IPS-15b (cell line): ENCODE data around the gene ATIC.

Experiments
- H3K27me3 ChIP-seq: one replicate; pipeline ENCODE4 v1.6.1; 2013; ENCODE audit warnings: low read length; ENCODE audit not compliant: control insufficient read depth, insufficient read depth
- H3K36me3 ChIP-seq: one replicate; pipeline ENCODE4 v1.6.1; 2013; ENCODE audit warnings: low read length; ENCODE audit not compliant: control insufficient read depth, insufficient read depth
- H3K4me1 ChIP-seq: one replicate; pipeline ENCODE4 v1.6.1; 2013; ENCODE audit warnings: mild to moderate bottlenecking, low read length; ENCODE audit not compliant: control insufficient read depth, insufficient read depth
- H3K4me3 ChIP-seq: one replicate; pipeline ENCODE4 v1.5.1; 2013; ENCODE audit warnings: low read depth, low read length
- H3K9ac ChIP-seq: one replicate; pipeline ENCODE4 v1.6.1; 2013; ENCODE audit warnings: low read depth, mild to moderate bottlenecking, low read length
- H3K9me3 ChIP-seq: one replicate; pipeline ENCODE4 v1.6.1; 2013; ENCODE audit warnings: mild to moderate bottlenecking, low read length; ENCODE audit not compliant: control insufficient read depth, insufficient read depth

ATIC gene

DNA sequence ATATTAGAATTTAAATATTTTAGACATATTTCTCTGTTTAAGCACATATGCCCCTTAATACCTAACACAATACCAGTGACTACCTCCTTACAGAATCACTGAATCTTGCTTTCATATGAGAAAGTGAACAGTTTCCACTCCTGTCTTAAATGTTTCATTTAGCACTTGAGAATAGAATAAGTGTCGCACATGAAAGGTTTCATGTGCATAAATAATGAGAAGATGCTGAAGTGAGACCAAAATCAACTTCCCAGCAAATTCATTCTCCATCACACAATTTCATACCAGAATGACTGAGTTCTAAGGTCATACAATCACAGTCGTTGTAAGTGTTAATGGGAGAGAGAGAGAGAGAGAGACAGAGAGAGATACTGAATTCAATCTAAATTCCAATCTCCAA is 51.2 kb downstream of the ATIC start:
- H3K9ac ChIP-seq = no peak overlapping the region
- H3K27me3 ChIP-seq = no peaks in the 10 kb centered on the region
- H3K4me1 ChIP-seq = no peaks in the 10 kb centered on the region
- no peaks in the 10 kb centered on the region for H3K9me3 ChIP-seq
- H3K36me3 ChIP-seq = peaks cover 21% of the 10 kb centered on the region
- H3K4me3 ChIP-seq = no peak overlapping the region

DNA sequence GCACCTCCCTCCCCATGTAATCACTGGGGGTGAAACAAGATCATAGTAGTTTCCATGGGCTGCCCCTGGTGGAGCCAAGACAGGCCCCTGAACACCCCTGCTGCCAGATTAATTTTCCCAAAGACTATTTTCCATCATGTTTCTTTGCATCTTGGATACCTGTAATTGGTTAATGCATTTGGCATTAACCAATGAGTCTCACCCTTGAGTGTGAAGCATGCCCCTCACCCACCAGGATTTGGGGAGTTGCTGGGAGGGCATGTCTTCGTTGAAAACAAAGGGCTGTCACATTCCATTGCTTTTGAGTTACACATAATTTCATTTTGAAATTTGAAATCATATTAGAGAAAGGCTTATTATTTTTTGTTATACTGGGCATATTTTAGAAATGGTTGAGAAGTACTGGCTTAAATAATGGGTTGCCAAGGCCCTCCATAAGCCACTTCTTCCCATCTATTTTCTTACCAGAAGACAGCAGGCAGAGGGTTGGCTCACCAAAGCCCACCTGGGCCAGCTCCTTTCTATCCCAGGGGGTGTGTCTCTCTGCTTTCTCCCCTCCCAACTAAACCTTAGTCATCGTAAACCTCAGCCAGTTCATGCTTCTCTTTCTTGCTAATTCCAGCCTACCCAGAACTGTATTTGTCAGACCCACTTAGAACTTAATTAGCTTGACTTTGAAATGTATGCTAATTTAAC is 51.8 kb downstream of the ATIC start:
- Histone ChIP-seq H3K36me3 (peaks cover 21% of the 10 kb centered on the region), H3K4me1 (no peaks in the 10 kb centered on the region), H3K27me3 (no peaks in the 10 kb centered on the region), H3K9ac (no peak overlapping the region), H3K9me3 (no peaks in the 10 kb centered on the region), H3K4me3 (no peak overlapping the region)

DNA sequence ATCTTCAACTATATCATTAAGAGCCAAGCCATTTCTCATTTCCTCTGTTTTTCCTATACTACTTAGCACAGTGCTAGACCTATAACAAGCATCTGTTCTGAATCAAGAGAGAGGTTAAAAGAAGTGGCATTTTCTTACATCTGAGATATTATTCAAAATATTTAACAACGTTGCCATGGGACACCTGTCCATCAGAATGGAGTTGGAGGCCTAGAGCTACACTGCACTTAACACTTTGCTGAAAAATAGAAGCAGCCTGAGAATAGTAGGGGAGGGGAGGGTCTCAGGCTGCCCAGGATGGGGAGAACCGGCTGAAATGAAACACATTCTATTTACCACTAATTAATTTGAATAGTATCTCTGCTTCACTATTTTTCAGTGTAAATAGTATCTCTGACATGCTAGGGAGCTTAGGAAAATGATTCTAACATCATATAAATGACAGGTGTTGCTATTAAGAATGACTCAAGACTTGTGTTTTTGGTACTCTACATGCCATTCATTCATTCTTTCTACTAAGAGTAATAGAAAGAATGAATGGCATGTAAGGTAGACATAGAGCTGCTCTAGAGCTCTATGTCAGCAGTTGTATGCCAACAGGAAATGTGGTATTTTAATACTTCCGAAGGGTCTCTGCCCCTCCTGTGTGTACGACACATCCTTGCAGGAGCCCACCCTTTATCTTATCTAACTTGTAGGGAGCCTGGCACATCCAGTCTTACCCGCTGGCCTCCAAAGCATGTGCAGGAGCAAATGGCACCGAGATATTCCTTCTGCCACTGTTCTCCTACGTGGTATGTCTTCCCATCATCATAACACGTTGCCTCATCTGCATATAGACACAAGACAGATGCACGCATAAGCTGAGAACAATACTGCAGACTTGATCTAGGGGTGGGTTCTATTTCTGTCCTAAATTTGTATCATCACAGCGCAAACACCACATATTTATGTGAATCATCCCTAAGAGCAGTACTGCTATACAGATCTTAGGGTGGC is 52.6 kb downstream of the ATIC start:
- Histone ChIP-seq H3K36me3 (peaks cover 21% of the 10 kb centered on the region), H3K27me3 (no peaks in the 10 kb centered on the region), H3K9ac (no peak overlapping the region), H3K4me3 (no peak overlapping the region), H3K4me1 (no peaks in the 10 kb centered on the region), H3K9me3 (no peaks in the 10 kb centered on the region)

DNA sequence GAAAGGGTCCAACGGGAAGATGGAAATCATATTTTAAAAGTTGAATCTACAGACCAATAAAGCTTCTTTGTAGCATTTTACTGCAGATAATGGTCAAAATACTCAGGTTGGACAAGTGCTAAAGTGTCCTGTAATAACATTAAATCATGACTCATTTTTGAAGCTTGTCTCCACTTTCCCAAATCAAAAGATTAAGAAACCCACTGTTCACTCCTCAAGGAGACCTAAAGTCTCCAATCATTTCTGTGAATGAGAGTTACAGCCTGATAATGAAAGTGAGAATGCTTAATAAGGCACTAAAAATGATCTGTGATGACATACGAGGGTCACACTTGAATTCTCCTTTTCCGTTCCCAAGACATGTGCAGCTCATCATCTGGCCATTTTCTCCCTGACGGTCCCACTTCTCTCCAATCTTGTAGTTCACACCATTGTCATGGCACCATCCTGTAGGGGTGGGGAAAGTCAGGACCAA is 53.4 kb downstream of the ATIC start:
- Histone ChIP-seq H3K4me3 (no peak overlapping the region), H3K27me3 (no peaks in the 10 kb centered on the region), H3K36me3 (peaks cover 26% of the 10 kb centered on the region), H3K9ac (no peak overlapping the region), H3K4me1 (no peaks in the 10 kb centered on the region), H3K9me3 (no peaks in the 10 kb centered on the region)

DNA sequence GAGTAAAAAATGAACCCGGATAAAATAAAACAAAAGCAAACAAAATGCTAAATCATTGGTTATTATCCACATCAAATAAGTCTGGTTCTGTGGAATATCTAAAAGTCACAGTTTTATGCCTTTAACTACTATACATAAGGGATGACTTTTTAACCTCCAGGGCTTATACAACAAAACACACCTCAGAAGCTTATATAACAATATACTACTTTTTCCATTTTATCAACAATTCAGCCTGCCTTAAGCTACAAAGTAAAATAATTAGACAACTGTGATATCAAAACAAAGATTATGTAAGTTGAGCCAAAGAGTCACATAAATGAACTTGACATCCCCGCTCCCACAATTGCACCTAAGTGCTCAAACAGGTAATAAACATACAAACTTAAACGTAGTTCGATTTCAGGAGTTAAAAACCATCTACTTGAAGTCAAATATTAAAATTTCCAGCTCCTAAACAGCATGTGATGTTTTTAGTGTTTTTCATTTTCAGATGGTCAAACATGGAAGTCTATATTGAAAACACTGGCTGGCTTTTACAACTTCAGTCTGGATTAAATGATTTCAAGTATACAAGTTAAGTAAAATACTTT is 54.7 kb downstream of the ATIC start:
- Histone ChIP-seq H3K4me3 (no peak overlapping the region), H3K36me3 (peaks cover 26% of the 10 kb centered on the region), H3K4me1 (no peaks in the 10 kb centered on the region), H3K9ac (no peak overlapping the region), H3K27me3 (no peaks in the 10 kb centered on the region), H3K9me3 (no peaks in the 10 kb centered on the region)

DNA sequence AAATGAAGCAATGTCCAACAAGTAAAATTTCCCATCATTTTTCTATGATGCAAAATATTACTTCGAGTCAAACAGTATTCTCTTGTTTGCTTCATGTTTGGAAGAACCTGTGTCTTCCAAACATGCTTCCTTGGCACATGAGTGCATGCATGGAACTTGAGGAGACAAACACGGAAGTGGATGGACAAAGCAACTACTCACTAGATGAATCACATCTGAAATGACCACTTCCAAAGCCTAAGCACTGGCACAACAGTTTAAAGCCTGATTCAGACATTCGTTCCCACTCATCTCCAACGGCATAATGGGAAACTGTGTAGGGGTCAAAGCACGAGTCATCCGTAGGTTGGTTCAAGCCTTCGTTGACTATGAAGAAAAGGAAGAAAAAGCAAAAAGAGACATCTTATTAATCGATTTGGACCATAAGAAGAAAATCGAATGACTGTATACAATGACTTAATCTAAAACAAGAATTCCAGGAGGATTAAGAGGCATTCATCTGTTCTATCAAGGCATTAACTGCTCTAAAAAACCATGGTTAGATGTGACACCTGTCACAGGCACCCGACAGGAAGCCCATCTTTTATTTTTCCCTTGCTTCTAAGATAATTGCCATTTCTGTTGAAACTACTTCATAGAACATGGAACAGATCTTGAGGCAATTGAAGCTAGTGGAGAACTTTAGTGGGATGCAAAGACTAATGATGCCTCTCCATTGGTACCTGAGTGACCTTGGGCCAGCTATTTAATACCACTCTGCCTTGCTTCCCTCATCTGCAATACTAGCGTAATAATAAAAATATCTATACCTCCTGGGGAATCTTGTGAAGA is 56.0 kb downstream of the ATIC start:
- Histone ChIP-seq H3K4me3 (no peak overlapping the region), H3K36me3 (peaks cover 25% of the 10 kb centered on the region), H3K9ac (no peak overlapping the region), H3K27me3 (no peaks in the 10 kb centered on the region), H3K9me3 (no peaks in the 10 kb centered on the region), H3K4me1 (no peaks in the 10 kb centered on the region)

DNA sequence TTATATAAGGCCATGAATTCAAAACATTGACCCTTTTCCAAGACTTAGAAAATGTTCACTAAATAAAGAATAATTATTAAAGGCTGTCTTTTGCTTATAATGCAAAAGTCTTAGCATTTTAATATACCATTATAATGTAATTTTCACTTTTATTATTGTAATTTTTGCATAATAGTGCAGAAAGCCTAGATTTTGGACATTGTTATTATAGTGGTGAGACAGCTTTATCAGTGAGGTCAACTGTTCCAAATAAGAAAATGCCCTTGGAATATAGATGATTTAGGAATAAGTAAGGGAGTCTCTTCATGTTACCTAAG is 56.6 kb downstream of the ATIC start:
- H3K4me3 ChIP-seq = no peak overlapping the region
- no peaks in the 10 kb centered on the region for H3K9me3 ChIP-seq
- H3K27me3 ChIP-seq = no peaks in the 10 kb centered on the region
- H3K4me1 ChIP-seq = no peaks in the 10 kb centered on the region
- H3K36me3 ChIP-seq = peaks cover 24% of the 10 kb centered on the region
- no peak overlapping the region for H3K9ac ChIP-seq

DNA sequence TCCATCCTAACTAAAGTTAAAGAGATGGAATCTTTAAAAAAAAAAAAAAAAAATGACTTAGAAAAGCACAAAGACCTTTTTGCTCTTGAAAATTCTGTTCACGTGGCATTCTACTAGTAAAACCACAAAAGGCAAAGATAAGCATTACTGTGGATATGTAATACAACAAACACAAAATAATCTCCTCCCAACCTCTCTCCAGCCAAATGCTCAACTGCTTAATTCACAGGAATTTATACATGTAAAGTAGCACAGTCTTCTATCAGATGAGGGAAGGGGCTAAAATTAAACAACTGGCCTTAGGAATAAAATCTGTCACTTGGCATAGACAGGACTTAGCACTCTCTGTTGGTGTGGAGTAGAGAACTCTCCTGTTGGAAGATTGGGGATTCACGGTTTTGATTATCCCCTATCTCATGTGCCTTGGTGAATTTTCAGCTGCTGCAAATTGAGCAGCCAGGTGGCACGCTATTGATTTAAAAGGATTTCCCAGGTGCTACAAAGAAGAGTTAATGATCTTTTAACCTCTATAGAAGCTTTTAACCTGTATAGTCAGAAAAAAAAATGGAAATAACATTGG is 57.4 kb downstream of the ATIC start:
- no peaks in the 10 kb centered on the region for H3K4me1 ChIP-seq
- no peaks in the 10 kb centered on the region for H3K27me3 ChIP-seq
- no peak overlapping the region for H3K4me3 ChIP-seq
- H3K9ac ChIP-seq = no peak overlapping the region
- peaks cover 27% of the 10 kb centered on the region for H3K36me3 ChIP-seq
- no peaks in the 10 kb centered on the region for H3K9me3 ChIP-seq

DNA sequence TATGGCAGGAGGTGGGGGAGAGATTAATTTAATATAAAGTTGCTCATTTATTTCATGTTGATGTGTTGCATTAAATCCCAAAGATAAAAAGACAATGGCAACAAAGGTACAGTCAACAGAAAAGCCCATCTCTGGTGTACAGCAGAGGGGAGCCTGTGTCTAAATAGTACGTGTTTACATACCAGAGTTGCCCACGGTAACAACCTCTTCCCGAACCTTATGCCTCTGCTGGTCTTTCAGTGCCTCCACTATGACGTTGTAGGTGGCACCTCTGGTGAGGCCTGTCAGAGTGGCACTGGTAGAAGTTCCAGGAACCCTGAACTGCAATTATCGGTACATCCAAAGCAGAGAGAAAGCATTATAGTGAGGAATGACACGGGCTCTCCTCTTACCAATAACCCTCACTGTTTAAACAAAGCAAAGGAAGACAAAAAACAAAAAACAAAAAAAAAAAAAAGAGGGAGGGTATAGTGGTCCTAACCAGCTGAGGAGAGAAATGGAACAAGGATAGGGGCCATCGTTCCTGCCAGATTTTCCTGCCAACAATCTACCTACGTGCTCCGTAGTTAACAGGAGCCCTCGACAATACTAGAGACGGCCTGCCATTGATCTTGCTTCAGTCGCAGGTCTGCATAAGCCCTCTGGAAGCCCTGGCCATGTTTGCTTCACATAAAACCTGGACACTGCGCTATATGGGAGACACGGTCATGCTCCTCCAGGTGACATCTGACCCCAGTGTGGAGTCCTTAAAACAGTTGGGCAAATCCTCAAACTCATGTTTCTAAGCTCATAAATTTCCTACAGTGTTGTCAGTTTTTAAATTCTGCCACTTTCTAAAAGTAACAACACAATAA is 58.5 kb downstream of the ATIC start:
- no peaks in the 10 kb centered on the region for H3K4me1 ChIP-seq
- no peaks in the 10 kb centered on the region for H3K9me3 ChIP-seq
- no peak overlapping the region for H3K9ac ChIP-seq
- no peaks in the 10 kb centered on the region for H3K27me3 ChIP-seq
- H3K4me3 ChIP-seq = no peak overlapping the region
- peaks cover 26% of the 10 kb centered on the region for H3K36me3 ChIP-seq

DNA sequence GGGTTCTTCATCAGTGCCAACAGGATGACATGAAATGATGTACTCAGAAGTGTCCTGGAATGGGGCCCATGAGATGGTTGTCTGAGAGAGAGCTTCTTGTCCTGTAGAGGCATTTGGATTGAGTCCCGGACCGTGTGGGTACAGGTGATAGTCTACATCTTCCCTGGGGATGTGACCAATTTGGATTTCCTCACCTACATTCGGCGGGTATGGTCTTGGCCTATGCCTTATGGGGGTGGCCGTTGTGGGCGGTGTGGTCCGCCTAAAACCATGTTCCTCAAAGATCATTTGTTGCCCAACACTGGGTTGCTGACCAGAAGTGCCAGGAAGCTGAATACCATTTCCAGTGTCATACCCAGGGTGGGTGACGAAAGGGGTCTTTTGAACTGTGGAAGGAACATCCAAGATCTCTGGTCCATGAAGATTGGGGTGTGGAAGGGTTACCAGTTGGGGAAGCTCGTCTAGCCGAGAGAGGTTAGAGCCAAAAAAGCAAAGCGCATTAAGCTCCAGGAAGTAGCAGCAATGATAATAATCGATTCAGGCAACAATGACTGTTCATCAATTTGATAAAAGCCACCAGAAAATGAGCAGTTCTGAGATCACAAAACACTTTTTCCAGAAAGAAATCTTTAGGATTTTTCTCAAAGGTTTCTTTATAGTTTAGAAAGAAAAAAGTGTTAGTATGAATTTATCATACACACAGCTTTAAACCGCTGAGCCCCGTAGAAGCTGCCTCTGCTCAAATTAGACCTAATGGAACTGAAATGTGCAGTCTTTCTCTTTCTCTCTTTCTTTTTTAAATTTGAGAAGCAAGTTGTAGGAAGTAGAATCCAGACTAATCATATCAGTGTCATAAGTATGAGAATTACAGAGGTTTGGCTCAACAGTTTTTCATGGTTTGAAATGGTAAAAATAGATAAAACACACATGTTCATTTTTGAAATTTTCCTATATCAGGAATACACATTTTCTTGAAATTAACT is 60.3 kb downstream of the ATIC start:
- no peaks in the 10 kb centered on the region for H3K27me3 ChIP-seq
- H3K9me3 ChIP-seq = no peaks in the 10 kb centered on the region
- no peak overlapping the region for H3K9ac ChIP-seq
- H3K36me3 ChIP-seq = peaks cover 28% of the 10 kb centered on the region
- H3K4me3 ChIP-seq = no peak overlapping the region
- no peaks in the 10 kb centered on the region for H3K4me1 ChIP-seq
